HepG2 (cell line): Measurements from ENCODE around the gene STYX. TPM values are rescaled to one million over a fixed set of nuclear protein-coding genes. Genes with fewer than 3 reads are reported as not detected.
A peak's percentile ranks its signal among the peaks of the same experiment; 100 is the strongest.

Experiments used
- MBD4 ChIP-seq: IDR thresholded peaks from 2 replicates; pipeline ENCODE4 v1.6.1; 2012; ENCODE audit warnings: low read length, inconsistent platforms, borderline replicate concordance
- SAP130 ChIP-seq: IDR thresholded peaks from 2 replicates; pipeline ENCODE4 v1.6.1; 2016; ENCODE audit warnings: low read depth
- TEAD3 ChIP-seq: optimal IDR thresholded peaks from 2 replicates; pipeline ENCODE3; 2016; ENCODE audit warnings: borderline replicate concordance
- ZFP36L2 ChIP-seq: sonication (generic); formaldehyde crosslinking; IDR thresholded peaks from 2 replicates; pipeline ENCODE4 v1.4.0; 2020; ENCODE audit warnings: missing genetic modification reagents
- ZNF543 ChIP-seq: sonication (generic); formaldehyde crosslinking; IDR thresholded peaks from 2 replicates; pipeline ENCODE4 v1.4.0; 2020; ENCODE audit warnings: mild to moderate bottlenecking, missing genetic modification reagents
- polyA plus RNA-seq, 8 experiments: library from polyadenylated mRNA; depleted of rRNA in 3 of 8; stranded (reverse) in 7 of 8; unstranded in 1 of 8; fragments of >200 nt; fragmentation: Illumina TruSeq in 4 of 8; extraction: Trizol in 4 of 8; gene quantifications; 2 replicates each; pipeline versions ENCODE4 v1.2.1 to v1.2.3, GENCODE V29; 2011 to 2016; ENCODE audit warnings: low read depth in 4 of 8, missing spikeins in 1 of 8, mixed read lengths in 1 of 8; ENCODE audit not compliant: insufficient read depth in 1 of 8
- total RNA-seq, 5 experiments: library from RNA; depleted of rRNA; stranded (reverse); fragments of >200 nt; fragmentation: Illumina TruSeq; extraction: Trizol; gene quantifications; 2 replicates each; pipeline ENCODE4 v1.2.3, GENCODE V29; 2016; ENCODE audit warnings: low read depth in 1 of 5
- TF ChIP-seq, protein P1 (sequence below): sonication (generic); formaldehyde crosslinking; IDR thresholded peaks from 2 replicates; pipeline ENCODE4 v1.4.0; 2020; ENCODE audit warnings: missing genetic modification reagents, borderline replicate concordance
- TF ChIP-seq, protein P2 (sequence below): sonication (generic); formaldehyde crosslinking; IDR thresholded peaks from 2 replicates; pipeline ENCODE4 v1.8.0; 2022; ENCODE audit warnings: missing genetic modification reagents, mild to moderate bottlenecking, borderline replicate concordance
- TF ChIP-seq, protein P3 (sequence below): sonication (generic); formaldehyde crosslinking; IDR thresholded peaks from 2 replicates; pipeline ENCODE4 v1.5.0; 2020; ENCODE audit warnings: missing genetic modification reagents

Gene STYX
- total and polyA plus RNA-seq, 2 of the 13 experiments (the other 11 are each of a cell fraction or from before 2014, with no cell fraction given), result 6.6 to 10.9 TPM

DNA sequence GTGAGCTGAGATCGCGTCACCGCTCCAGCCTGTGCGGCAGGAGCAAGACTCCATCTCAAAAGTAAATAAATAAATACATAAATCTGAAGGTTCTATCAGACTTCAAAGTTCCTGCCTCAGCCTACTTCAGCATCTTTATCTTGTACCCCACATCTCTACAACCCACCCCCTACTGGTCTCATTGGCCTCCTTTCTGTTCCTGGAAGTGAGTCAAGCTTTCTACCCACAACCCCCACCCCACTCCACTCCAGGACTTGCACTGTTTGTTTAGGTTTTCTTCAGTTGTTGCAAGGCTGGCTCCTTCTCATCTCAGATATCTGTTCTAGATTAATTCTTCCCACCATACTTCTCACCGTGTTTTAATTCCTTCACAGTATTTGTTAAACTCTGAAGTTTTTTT, 23.7 kb upstream of the STYX start (continued):
- TF ChIP-seq, protein P1, sequence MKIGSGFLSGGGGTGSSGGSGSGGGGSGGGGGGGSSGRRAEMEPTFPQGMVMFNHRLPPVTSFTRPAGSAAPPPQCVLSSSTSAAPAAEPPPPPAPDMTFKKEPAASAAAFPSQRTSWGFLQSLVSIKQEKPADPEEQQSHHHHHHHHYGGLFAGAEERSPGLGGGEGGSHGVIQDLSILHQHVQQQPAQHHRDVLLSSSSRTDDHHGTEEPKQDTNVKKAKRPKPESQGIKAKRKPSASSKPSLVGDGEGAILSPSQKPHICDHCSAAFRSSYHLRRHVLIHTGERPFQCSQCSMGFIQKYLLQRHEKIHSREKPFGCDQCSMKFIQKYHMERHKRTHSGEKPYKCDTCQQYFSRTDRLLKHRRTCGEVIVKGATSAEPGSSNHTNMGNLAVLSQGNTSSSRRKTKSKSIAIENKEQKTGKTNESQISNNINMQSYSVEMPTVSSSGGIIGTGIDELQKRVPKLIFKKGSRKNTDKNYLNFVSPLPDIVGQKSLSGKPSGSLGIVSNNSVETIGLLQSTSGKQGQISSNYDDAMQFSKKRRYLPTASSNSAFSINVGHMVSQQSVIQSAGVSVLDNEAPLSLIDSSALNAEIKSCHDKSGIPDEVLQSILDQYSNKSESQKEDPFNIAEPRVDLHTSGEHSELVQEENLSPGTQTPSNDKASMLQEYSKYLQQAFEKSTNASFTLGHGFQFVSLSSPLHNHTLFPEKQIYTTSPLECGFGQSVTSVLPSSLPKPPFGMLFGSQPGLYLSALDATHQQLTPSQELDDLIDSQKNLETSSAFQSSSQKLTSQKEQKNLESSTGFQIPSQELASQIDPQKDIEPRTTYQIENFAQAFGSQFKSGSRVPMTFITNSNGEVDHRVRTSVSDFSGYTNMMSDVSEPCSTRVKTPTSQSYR, result peak; percentile 27; the same call in 1 of the 2 replicates
- TF ChIP-seq ZNF543 (CRISPR knock-in tag) (0 out of 2 replicates have a peak, but pooled peaks have one; percentile 4), MBD4 (0 out of 2 replicates have a peak, but pooled peaks have one; percentile 13), SAP130 (CRISPR knock-in tag) (peak; percentile 6; the same call in 1 of the 2 replicates), TEAD3 (no peak), ZFP36L2 (CRISPR knock-in tag) (no peak)
- TF ChIP-seq, protein P2, sequence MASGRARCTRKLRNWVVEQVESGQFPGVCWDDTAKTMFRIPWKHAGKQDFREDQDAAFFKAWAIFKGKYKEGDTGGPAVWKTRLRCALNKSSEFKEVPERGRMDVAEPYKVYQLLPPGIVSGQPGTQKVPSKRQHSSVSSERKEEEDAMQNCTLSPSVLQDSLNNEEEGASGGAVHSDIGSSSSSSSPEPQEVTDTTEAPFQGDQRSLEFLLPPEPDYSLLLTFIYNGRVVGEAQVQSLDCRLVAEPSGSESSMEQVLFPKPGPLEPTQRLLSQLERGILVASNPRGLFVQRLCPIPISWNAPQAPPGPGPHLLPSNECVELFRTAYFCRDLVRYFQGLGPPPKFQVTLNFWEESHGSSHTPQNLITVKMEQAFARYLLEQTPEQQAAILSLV, result no peak
- TF ChIP-seq, protein P3, sequence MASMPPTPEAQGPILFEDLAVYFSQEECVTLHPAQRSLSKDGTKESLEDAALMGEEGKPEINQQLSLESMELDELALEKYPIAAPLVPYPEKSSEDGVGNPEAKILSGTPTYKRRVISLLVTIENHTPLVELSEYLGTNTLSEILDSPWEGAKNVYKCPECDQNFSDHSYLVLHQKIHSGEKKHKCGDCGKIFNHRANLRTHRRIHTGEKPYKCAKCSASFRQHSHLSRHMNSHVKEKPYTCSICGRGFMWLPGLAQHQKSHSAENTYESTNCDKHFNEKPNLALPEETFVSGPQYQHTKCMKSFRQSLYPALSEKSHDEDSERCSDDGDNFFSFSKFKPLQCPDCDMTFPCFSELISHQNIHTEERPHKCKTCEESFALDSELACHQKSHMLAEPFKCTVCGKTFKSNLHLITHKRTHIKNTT (CRISPR knock-in tag), result no peak
